Ascending aorta (tissue), 2 donors: ENCODE results near the gene ATP8A2. TPM values are rescaled to one million over a fixed set of nuclear protein-coding genes. Genes with fewer than 3 reads are reported as not detected.

Source experiments
- DNase-seq, 2 donors: peaks; one replicate each; pipeline ENCODE4 v3.0.0-alpha.2; 2019; ENCODE audit warnings: low spot score in 2 of 2
- H3K27ac ChIP-seq, 2 donors: fragments of 200-600 bp; sonication (generic); one replicate each; pipeline ENCODE4 v1.5.1; 2016 to 2017; ENCODE audit warnings: mild to moderate bottlenecking in 1 of 2
- H3K27me3 ChIP-seq: fragments of 200-600 bp; sonication (generic); one replicate; pipeline ENCODE4 v1.5.1; 2017
- H3K36me3 ChIP-seq, 2 donors: fragments of 200-600 bp; sonication (generic); one replicate each; pipeline ENCODE4 v1.5.1; 2016
- H3K4me1 ChIP-seq, 2 donors: fragments of 200-600 bp; sonication (generic); one replicate each; pipeline ENCODE4 v1.5.1; 2016 to 2017; ENCODE audit warnings: mild to moderate bottlenecking in 1 of 2
- H3K4me3 ChIP-seq, 2 donors: fragments of 200-600 bp; sonication (generic); one replicate each; pipeline ENCODE4 v1.5.1; 2016 to 2017; ENCODE audit warnings: mild to moderate bottlenecking in 1 of 2
- H3K9me3 ChIP-seq, 2 donors: fragments of 200-600 bp; sonication (generic); one replicate each; pipeline ENCODE4 v1.5.1; 2016
- CTCF ChIP-seq, 3 experiments: fragments of 200-600 bp in 2 of 3; fragments of 450-650 bp in 1 of 3; sonication (generic) in 2 of 3; IDR thresholded peaks; one replicate each; pipeline ENCODE4 v1.5.1; 2016 to 2019; ENCODE audit warnings: antibody characterized with exemption in 3 of 3, mild to moderate bottlenecking in 1 of 3, moderate library complexity in 1 of 3
- intact Hi-C: fragments of 100-400 bp; cut with DNase I; formaldehyde crosslinking; loops from one replicate; pipeline ENCODE4 v1.15.1; 2023
- total RNA-seq: library from RNA; depleted of rRNA; stranded (reverse); fragments of >200 nt; gene quantifications from one replicate; pipeline ENCODE4 v1.1.0, GENCODE V29; 2016

The ATP8A2 gene
- total RNA-seq, 1 donor from 2014 or later, result under 0.01 TPM

GRCh38 chr13:25933520-25933919 is 561.7 kb downstream of the ATP8A2 start:
- Histone ChIP-seq H3K4me3 (no peak overlapping the region), H3K36me3 (no peaks in the 10 kb centered on the region), H3K27ac (no peak overlapping the region), H3K27me3 (no peaks in the 10 kb centered on the region), H3K4me1 (no peaks in the 10 kb centered on the region), H3K9me3 (no peaks in the 10 kb centered on the region)
- no peak for TF ChIP-seq CTCF (IDR thresholded peaks at IDR 0.05)
- DNase-seq, result no peak
- intact Hi-C loops, result no loop called here

GRCh38 chr13:25934127-25934526 is 562.4 kb downstream of the ATP8A2 start:
- H3K36me3 ChIP-seq, result no peaks in the 10 kb centered on the region
- intact Hi-C loops, result no loop called here
- H3K9me3 ChIP-seq, result no peaks in the 10 kb centered on the region
- H3K4me1 ChIP-seq, result no peaks in the 10 kb centered on the region
- H3K4me3 ChIP-seq, result no peak overlapping the region
- TF ChIP-seq CTCF (IDR thresholded peaks at IDR 0.05), result no peak
- no peak for DNase-seq
- no peaks in the 10 kb centered on the region for H3K27me3 ChIP-seq
- no peak overlapping the region for H3K27ac ChIP-seq

- no peaks in the 10 kb centered on the region for H3K4me1 ChIP-seq
- H3K36me3 ChIP-seq, result no peaks in the 10 kb centered on the region
- intact Hi-C loops, result no loop called here
- H3K27me3 ChIP-seq, result no peaks in the 10 kb centered on the region
- no peak overlapping the region for H3K27ac ChIP-seq
- H3K9me3 ChIP-seq, result no peaks in the 10 kb centered on the region
- TF ChIP-seq CTCF (IDR thresholded peaks at IDR 0.05), result no peak
- peak in 1 of 2 donors; percentile 16 for DNase-seq
- H3K4me3 ChIP-seq, result no peak overlapping the region
These were observed 568.4 kb downstream of the ATP8A2 start for GRCh38 chr13:25939961-25940687.

GRCh38 chr13:25943081-25943480 is 571.3 kb downstream of the ATP8A2 start:
- no peak for TF ChIP-seq CTCF (IDR thresholded peaks at IDR 0.05)
- intact Hi-C loops, result no loop called here

GRCh38 chr13:25943658-25944057 is 571.9 kb downstream of the ATP8A2 start:
- TF ChIP-seq CTCF (IDR thresholded peaks at IDR 0.05), result no peak
- no peaks in the 10 kb centered on the region for H3K36me3 ChIP-seq
- intact Hi-C loops, result no loop called here
- no peak overlapping the region for H3K27ac ChIP-seq
- no peak overlapping the region for H3K4me3 ChIP-seq
- H3K9me3 ChIP-seq, result no peaks in the 10 kb centered on the region
- DNase-seq, result no peak
- H3K4me1 ChIP-seq, result no peaks in the 10 kb centered on the region
- H3K27me3 ChIP-seq, result no peaks in the 10 kb centered on the region

More at GRCh38 chr13:25943081-25943480, 571.3 kb downstream of the ATP8A2 start:
- DNase-seq, result peak in 1 of 2 donors; percentile 12
- Histone ChIP-seq H3K4me1 (no peaks in the 10 kb centered on the region), H3K36me3 (no peaks in the 10 kb centered on the region), H3K9me3 (no peaks in the 10 kb centered on the region), H3K27me3 (no peaks in the 10 kb centered on the region), H3K4me3 (no peak overlapping the region), H3K27ac (no peak overlapping the region)
